ENCODE results near the gene DAPK1. TPM values are rescaled to one million over a fixed set of nuclear protein-coding genes. Genes with fewer than 3 reads are reported as not detected.

DAPK1 gene
- total RNA-seq, 4 donors from 2014 or later = 14.5 to 28.3 (median 20.7) TPM

DNA sequence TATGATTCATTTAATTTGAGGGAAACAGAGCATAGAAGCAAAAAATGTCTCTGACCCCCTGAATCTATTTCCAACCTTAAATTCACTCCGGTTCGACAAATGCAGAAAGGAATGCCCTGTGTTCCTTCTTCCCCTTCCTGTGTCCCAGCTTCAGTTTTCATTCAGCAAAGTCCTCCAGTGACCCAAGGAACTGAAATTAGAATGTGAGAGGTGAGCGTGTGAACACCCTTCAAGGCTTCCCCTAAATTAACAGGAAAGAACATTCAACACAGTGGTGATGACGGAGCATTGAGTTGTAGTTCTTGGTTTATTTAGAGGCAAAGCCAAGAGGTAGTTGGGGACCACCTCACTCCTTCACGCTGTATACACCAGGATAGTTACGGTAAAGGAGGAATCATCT, 130.7 kb downstream of the DAPK1 start:
- H3K36me3 ChIP-seq = no peaks in the 10 kb centered on the region
- in situ Hi-C loops (cut with MboI; ENCODE audit: low pct_ligation_motif_present in 1 of 4, low pct_unique_long_range_greater_than_20kb in 1 of 4, low sequenced_read_pairs in 3 of 4) (no loop called here), intact Hi-C loops (cut with DNase I; ENCODE audit: low total_unique reads) (no loop called here)
- no peak overlapping the region for H3K27ac ChIP-seq
- H3K4me3 ChIP-seq = no peak overlapping the region
- H3K27me3 ChIP-seq = no peaks in the 10 kb centered on the region
- TF ChIP-seq POLR2A (IDR thresholded peaks at IDR 0.05) (no peak), CTCF (IDR thresholded peaks at IDR 0.05) (no peak), POLR2AphosphoS5 (IDR thresholded peaks at IDR 0.05) (no peak), EP300 (IDR thresholded peaks at IDR 0.05; ENCODE audit: low read depth) (no peak)
- 90 to 100% methylated on average over 5 to 6 of the region's 6 CpGs for WGBS, 2 donors (ENCODE audit: low coverage in 1 of 2)
- no peaks in the 10 kb centered on the region for H3K9me3 ChIP-seq
- DNase-seq = no peak
- peaks cover 0 to 4% (median 0%) of the 10 kb centered on the region in 4 donors for H3K4me1 ChIP-seq

- H3K27me3 ChIP-seq = no peaks in the 10 kb centered on the region
- no peak overlapping the region for H3K4me3 ChIP-seq
- no peak overlapping the region for H3K27ac ChIP-seq
- H3K4me1 ChIP-seq = peaks cover 0 to 4% (median 0%) of the 10 kb centered on the region in 4 donors
- H3K36me3 ChIP-seq = no peaks in the 10 kb centered on the region
- DNase-seq = no peak
- 77 to 87% methylated on average over 3 to 6 of the region's 6 CpGs for WGBS, 2 donors (ENCODE audit: low coverage in 1 of 2)
- no peaks in the 10 kb centered on the region for H3K9me3 ChIP-seq
- TF ChIP-seq POLR2A (IDR thresholded peaks at IDR 0.05) = no peak
- no peak for TF ChIP-seq EP300 (IDR thresholded peaks at IDR 0.05; ENCODE audit: low read depth)
- TF ChIP-seq CTCF (IDR thresholded peaks at IDR 0.05) = no peak
- TF ChIP-seq POLR2AphosphoS5 (IDR thresholded peaks at IDR 0.05) = no peak
- intact Hi-C loops (cut with DNase I; ENCODE audit: low total_unique reads) = no loop called here
- in situ Hi-C loops (cut with MboI; ENCODE audit: low pct_ligation_motif_present in 1 of 4, low pct_unique_long_range_greater_than_20kb in 1 of 4, low sequenced_read_pairs in 3 of 4) = no loop called here
Observed at GRCh38 chr9:87629104-87629503, 131.4 kb downstream of the DAPK1 start.

GRCh38 chr9:87630266-87630665, 132.6 kb downstream of the DAPK1 start:
- 90% methylated on average over 3 of the region's 3 CpGs; no CpG with 5 or more reads in 1 of the 2 donors for WGBS, 2 donors (ENCODE audit: low coverage in 1 of 2)
- no peak overlapping the region for H3K4me3 ChIP-seq
- no peak for TF ChIP-seq EP300 (IDR thresholded peaks at IDR 0.05; ENCODE audit: low read depth)
- DNase-seq = no peak
- peaks cover 0 to 4% (median 0%) of the 10 kb centered on the region in 4 donors for H3K4me1 ChIP-seq
- in situ Hi-C loops (cut with MboI; ENCODE audit: low pct_ligation_motif_present in 1 of 4, low pct_unique_long_range_greater_than_20kb in 1 of 4, low sequenced_read_pairs in 3 of 4) (no loop called here), intact Hi-C loops (cut with DNase I; ENCODE audit: low total_unique reads) (no loop called here)
- H3K27me3 ChIP-seq = no peaks in the 10 kb centered on the region
- no peaks in the 10 kb centered on the region for H3K36me3 ChIP-seq
- no peaks in the 10 kb centered on the region for H3K9me3 ChIP-seq
- H3K27ac ChIP-seq = no peak overlapping the region

DNA sequence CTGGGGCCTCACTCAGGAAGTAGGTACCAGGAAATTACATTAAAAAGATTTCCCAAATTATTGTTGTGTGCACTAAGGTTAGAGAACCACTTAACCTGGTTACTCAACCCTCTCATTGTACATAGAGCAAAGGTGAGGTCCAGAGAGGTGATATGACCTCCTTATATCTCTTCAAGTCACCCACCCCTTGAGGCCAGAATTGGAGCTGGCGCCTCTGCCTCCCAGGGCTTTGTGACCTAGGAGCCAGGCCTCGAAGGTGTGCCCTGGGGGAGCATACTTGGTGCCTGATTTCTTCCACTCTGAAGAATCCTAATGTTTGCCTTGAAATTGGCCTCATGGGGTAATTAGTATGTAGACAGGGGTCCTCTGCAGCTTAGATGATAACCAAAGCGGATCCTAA, 133.2 kb downstream of the DAPK1 start:
- H3K4me1 ChIP-seq = peaks cover 0 to 4% (median 0%) of the 10 kb centered on the region in 4 donors
- DNase-seq = no peak
- H3K4me3 ChIP-seq = no peak overlapping the region
- 85% methylated on average over 3 of the region's 3 CpGs; no CpG with 5 or more reads in 1 of the 2 donors for WGBS, 2 donors (ENCODE audit: low coverage in 1 of 2)
- TF ChIP-seq EP300 (IDR thresholded peaks at IDR 0.05; ENCODE audit: low read depth) = no peak
- no peaks in the 10 kb centered on the region for H3K27me3 ChIP-seq
- no peak overlapping the region for H3K27ac ChIP-seq
- intact Hi-C loops (cut with DNase I; ENCODE audit: low total_unique reads) = no loop called here
- in situ Hi-C loops (cut with MboI; ENCODE audit: low pct_ligation_motif_present in 1 of 4, low pct_unique_long_range_greater_than_20kb in 1 of 4, low sequenced_read_pairs in 3 of 4) = no loop called here
- H3K9me3 ChIP-seq = no peaks in the 10 kb centered on the region
- no peaks in the 10 kb centered on the region for H3K36me3 ChIP-seq

DNA sequence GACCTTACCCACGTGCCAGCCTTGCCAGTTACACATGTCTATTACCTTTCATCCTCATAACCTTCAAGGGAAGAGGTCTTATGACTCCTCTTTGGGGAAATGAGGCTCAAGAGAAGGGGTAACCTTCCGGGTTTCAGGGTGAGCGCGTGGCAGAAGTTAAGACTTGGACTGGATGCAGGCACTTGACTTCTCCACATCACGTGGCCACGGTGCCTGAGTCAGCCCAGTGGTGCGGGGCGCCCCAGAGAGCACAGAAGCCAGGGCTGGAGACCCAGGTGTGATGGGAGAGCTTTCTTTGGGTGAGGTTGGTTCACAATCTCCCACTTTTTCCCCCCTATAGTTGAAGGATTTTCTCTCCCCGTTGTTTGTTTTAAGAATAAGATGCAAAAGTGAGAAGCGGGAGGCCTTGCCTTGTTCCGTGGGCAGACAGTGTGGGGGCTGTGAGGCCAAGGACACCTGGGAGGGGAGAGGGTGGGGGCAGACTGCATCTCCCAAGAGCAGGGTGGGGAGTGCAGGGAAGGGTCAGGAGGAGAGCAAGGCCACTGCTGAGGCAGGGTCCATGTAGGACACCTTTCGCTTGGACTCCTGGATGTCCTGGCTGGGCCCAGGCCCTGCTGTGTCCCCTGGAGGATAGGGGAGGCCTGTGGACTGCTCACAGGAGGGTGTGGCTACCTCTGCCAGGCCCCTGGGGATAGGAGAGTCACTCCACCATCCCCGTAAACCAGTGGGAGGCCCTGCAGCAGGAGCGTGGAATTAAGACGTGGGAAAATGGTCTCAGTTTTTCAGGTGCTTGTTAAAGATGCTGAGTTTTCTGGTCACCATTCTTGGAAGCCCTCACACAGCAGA, 138.2 kb downstream of the DAPK1 start:
- Histone ChIP-seq H3K4me3 (no peak overlapping the region), H3K27ac (no peak overlapping the region), H3K9me3 (no peaks in the 10 kb centered on the region), H3K4me1 (peaks cover 0 to 5% (median 0%) of the 10 kb centered on the region in 4 donors), H3K27me3 (no peaks in the 10 kb centered on the region), H3K36me3 (no peaks in the 10 kb centered on the region)
- TF ChIP-seq POLR2AphosphoS5 (IDR thresholded peaks at IDR 0.05) (no peak), POLR2A (IDR thresholded peaks at IDR 0.05) (no peak), EP300 (IDR thresholded peaks at IDR 0.05; ENCODE audit: low read depth) (no peak), CTCF (IDR thresholded peaks at IDR 0.05) (no peak)
- intact Hi-C loops (cut with DNase I; ENCODE audit: low total_unique reads) = no loop called here
- WGBS, 2 donors (ENCODE audit: low coverage in 1 of 2) = 88 to 96% methylated on average over 3 to 15 of the region's 15 CpGs
- in situ Hi-C loops (cut with MboI; ENCODE audit: low pct_ligation_motif_present in 1 of 4, low pct_unique_long_range_greater_than_20kb in 1 of 4, low sequenced_read_pairs in 3 of 4) = no loop called here
- no peak for DNase-seq

Measured in transverse colon (tissue), 4 donors.